PC-9 (cell line): ENCODE results near the gene KBTBD13. TPM values are rescaled to one million over a fixed set of nuclear protein-coding genes. Genes with fewer than 3 reads are reported as not detected.

Experiments
- BruUV-seq: library from RNA; stranded (reverse); fragments of 400-500 nt; replicated peaks from 2 replicates; lab custom pipeline; 2021; lab: Mats Ljungman, UMichigan
- CTCF ChIA-PET: fragments of 300-600 bp; sonication (Branson Sonifier 250); formaldehyde crosslinking; loops from one replicate; lab custom pipeline; 2022; ENCODE audit warnings: antibody characterized with exemption; lab: Charles Lee
- POLR2A ChIA-PET: fragments of 300-600 bp; sonication (Branson Sonifier 250); formaldehyde crosslinking; loops from one replicate; lab custom pipeline; 2022; ENCODE audit warnings: antibody characterized with exemption; ENCODE audit not compliant: unreplicated experiment; lab: Charles Lee
- DNase-seq, 2 experiments: peaks; one replicate each; pipeline versions ENCODE4 v3.0.0 to v3.0.0-alpha.2; 2015 to 2022; ENCODE audit warnings: mixed read lengths in 1 of 2
- H2AFZ ChIP-seq: fragments of 200-600 bp; sonication (generic); 2 replicates; pipeline ENCODE4 v1.8.1; 2017; ENCODE audit warnings: antibody characterized with exemption
- H3F3A ChIP-seq: fragments of 200-600 bp; sonication (generic); 2 replicates; pipeline ENCODE4 v1.8.1; 2017; ENCODE audit warnings: antibody characterized with exemption, mild to moderate bottlenecking, low read depth; ENCODE audit not compliant: insufficient read depth
- H3K27ac ChIP-seq: fragments of 200-600 bp; sonication (generic); 2 replicates; pipeline ENCODE4 v1.6.1; 2016; ENCODE audit warnings: mixed run types
- H3K27me3 ChIP-seq: fragments of 200-600 bp; sonication (generic); 2 replicates; pipeline ENCODE4 v1.6.1; 2016; ENCODE audit warnings: low read depth, mixed run types; ENCODE audit not compliant: insufficient read depth
- H3K36me3 ChIP-seq: fragments of 200-600 bp; sonication (generic); 2 replicates; pipeline ENCODE4 v1.6.1; 2016; ENCODE audit warnings: low read depth, mixed run types
- H3K4me1 ChIP-seq: fragments of 200-600 bp; sonication (generic); replicated peaks from 2 replicates; pipeline ENCODE4 v1.6.1; 2016; ENCODE audit warnings: mixed run types; ENCODE audit not compliant: insufficient read depth
- H3K4me2 ChIP-seq: fragments of 200-600 bp; sonication (generic); 2 replicates; pipeline ENCODE4 v1.6.1; 2017; ENCODE audit warnings: mixed run types
- H3K4me3 ChIP-seq: fragments of 200-600 bp; sonication (generic); 2 replicates; pipeline ENCODE4 v1.6.1; 2016; ENCODE audit warnings: mixed run types
- H3K79me2 ChIP-seq: fragments of 200-600 bp; sonication (generic); 2 replicates; pipeline ENCODE4 v1.6.1; 2017; ENCODE audit warnings: low read depth, mixed run types
- H3K9me2 ChIP-seq: fragments of 200-600 bp; sonication (generic); 2 replicates; pipeline ENCODE4 v1.8.1; 2017; ENCODE audit warnings: mild to moderate bottlenecking; ENCODE audit not compliant: insufficient read depth
- H3K9me3 ChIP-seq: fragments of 200-600 bp; sonication (generic); 2 replicates; pipeline ENCODE4 v1.8.1; 2016; ENCODE audit warnings: low read depth; ENCODE audit not compliant: insufficient read depth
- H4K20me1 ChIP-seq: fragments of 200-600 bp; sonication (generic); 2 replicates; pipeline ENCODE4 v1.8.1; 2017; ENCODE audit not compliant: insufficient read depth
- EZH2 ChIP-seq: fragments of 200-600 bp; sonication (generic); IDR thresholded peaks from 2 replicates; pipeline ENCODE4 v1.8.0; 2017; ENCODE audit warnings: antibody characterized with exemption, low read depth
- intact Hi-C: fragments of 100-400 bp; cut with micrococcal nuclease; formaldehyde crosslinking; loops from one replicate; pipeline ENCODE4 v1.10.0; 2022; ENCODE audit not compliant: unreplicated experiment
- total RNA-seq: library from RNA; stranded (reverse); gene quantifications from 2 replicates; pipeline ENCODE4 v1.2.3, GENCODE V29; 2021
- TF ChIP-seq, protein P1 (sequence below): fragments of 200-600 bp; sonication (generic); conservative IDR thresholded peaks from 2 replicates; pipeline ENCODE4 v1.6.1; 2017; ENCODE audit warnings: mixed run types, antibody characterized with exemption, mild to moderate bottlenecking, moderate library complexity

KBTBD13 gene
- total RNA-seq, 1 experiment from 2014 or later: not detected

- Histone ChIP-seq H3K79me2 (peaks cover 9% of the 10 kb centered on the region; the same call in 1 of the 2 replicates), H3K9me2 (no peaks in the 10 kb centered on the region), H2AFZ (no peak overlapping the region), H3K4me2 (peak overlapping the region; percentile 11; the same call in 1 of the 2 replicates), H3K27ac (no peak overlapping the region), H3K27me3 (no peaks in the 10 kb centered on the region), H4K20me1 (no peaks in the 10 kb centered on the region), H3K36me3 (no peaks in the 10 kb centered on the region), H3K4me3 (no peak overlapping the region), H3K9me3 (no peaks in the 10 kb centered on the region), H3K4me1 (peaks cover 7% of the 10 kb centered on the region; the same call in 1 of the 2 replicates), H3F3A (peaks cover 6% of the 10 kb centered on the region; the same call in 1 of the 2 replicates)
- intact Hi-C loops: loop anchor here (1.0 to 5.0 kb wide), 8 partner anchors 46 to 352 kb away; partner anchors contain the start of genes CLPX and RNU5B-1
- peak; percentile 70 to 71 for DNase-seq
- ChIA-PET CTCF (interaction anchor here (1.1 to 1.5 kb wide), 2 partner anchors 10 to 54 kb away, joined by 3 to 5 read pairs; no protein-coding TSS in a partner anchor), POLR2A (no interaction called here)
- no peak for TF ChIP-seq EZH2
- TF ChIP-seq, protein P1, sequence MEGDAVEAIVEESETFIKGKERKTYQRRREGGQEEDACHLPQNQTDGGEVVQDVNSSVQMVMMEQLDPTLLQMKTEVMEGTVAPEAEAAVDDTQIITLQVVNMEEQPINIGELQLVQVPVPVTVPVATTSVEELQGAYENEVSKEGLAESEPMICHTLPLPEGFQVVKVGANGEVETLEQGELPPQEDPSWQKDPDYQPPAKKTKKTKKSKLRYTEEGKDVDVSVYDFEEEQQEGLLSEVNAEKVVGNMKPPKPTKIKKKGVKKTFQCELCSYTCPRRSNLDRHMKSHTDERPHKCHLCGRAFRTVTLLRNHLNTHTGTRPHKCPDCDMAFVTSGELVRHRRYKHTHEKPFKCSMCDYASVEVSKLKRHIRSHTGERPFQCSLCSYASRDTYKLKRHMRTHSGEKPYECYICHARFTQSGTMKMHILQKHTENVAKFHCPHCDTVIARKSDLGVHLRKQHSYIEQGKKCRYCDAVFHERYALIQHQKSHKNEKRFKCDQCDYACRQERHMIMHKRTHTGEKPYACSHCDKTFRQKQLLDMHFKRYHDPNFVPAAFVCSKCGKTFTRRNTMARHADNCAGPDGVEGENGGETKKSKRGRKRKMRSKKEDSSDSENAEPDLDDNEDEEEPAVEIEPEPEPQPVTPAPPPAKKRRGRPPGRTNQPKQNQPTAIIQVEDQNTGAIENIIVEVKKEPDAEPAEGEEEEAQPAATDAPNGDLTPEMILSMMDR: peak; percentile 76
- BruUV-seq: no TSS peak
Measured at GRCh38 chr15:65032801-65033537, 43.6 kb upstream of the KBTBD13 start.

DNA sequence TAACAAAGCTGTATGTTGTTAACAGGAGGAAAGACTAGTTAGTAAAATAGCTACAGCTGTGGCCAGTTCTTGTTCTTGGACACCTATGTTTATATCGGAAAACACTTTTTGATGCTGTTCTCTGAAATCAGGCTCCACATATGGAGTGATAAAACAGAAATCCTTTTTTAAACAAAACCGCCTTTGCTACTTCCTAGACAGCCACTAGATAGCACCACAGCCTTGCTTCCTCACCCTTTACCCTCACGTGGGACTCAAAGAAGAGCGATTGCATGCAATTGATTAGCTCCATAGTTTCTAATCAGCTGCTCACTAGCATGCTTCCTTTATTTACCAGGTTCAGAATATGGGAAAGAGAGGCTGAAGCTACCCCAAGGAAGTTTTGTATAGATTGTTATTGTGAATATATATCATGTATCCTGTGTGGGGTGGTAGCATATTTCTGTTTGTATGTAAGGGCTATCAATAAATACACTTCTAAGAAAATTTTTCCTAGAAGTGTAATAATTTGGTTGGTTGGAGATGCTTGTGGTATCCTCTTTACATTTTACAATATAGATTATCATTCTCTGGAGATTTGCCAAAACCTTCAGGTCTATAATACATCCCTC lies 42.8 kb upstream of the KBTBD13 start:
- Histone ChIP-seq H3F3A (peaks cover 6% of the 10 kb centered on the region; the same call in 1 of the 2 replicates), H3K27ac (no peak overlapping the region), H4K20me1 (no peaks in the 10 kb centered on the region), H3K27me3 (no peaks in the 10 kb centered on the region), H3K79me2 (peaks cover 2% of the 10 kb centered on the region; the same call in 1 of the 2 replicates), H3K4me2 (peak overlapping the region; percentile 11; the same call in 1 of the 2 replicates), H3K36me3 (no peaks in the 10 kb centered on the region), H3K4me1 (no peaks in the 10 kb centered on the region), H2AFZ (no peak overlapping the region), H3K9me2 (no peaks in the 10 kb centered on the region), H3K9me3 (no peaks in the 10 kb centered on the region), H3K4me3 (no peak overlapping the region)
- POLR2A ChIA-PET: interaction anchor here (0.6 kb wide), 2 partner anchors 264 to 271 kb away, joined by 7 to 13 read pairs; partner anchors contain the start of gene RNU5B-1
- CTCF ChIA-PET: interaction anchor here (0.6 to 1.5 kb wide), 6 partner anchors 9 to 253 kb away, joined by 3 to 5 read pairs (median 3); partner anchors contain the start of gene PARP16
- intact Hi-C loops: loop anchor here (1.0 to 5.0 kb wide), 8 partner anchors 45 to 352 kb away; partner anchors contain the start of genes CLPX and RNU5B-1
- peak in 1 of 2 experiments; percentile 19 for DNase-seq
- TF ChIP-seq, protein P1: no peak; the same call in 1 of the 2 replicates
- no peak for TF ChIP-seq EZH2
- BruUV-seq: no TSS peak

DNA sequence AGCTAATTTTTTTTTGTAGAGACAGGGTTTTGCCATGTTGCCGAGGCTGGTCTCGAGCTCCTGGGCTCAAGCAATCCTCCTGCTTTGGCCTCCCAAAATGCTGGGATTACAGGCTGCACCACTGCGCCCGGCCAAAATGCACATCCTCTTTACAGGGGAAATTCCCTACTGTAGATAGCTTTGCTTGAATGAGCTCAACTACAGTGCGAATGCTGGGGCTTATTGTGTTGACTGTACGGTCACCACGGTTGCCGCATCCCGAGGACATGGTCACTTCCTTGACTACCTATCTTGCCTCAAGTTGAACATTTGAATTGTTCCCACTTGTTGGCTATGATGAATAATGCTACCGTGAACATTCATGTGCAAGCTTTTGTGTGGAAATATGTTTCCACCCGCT lies 41.8 kb upstream of the KBTBD13 start:
- no peaks in the 10 kb centered on the region for H3K36me3 ChIP-seq
- H3F3A ChIP-seq: peaks cover 6% of the 10 kb centered on the region; the same call in 1 of the 2 replicates
- CTCF ChIA-PET: interaction anchor here (1.5 kb wide), 1 partner anchor 8 kb away, joined by 5 read pairs; no protein-coding TSS in a partner anchor
- H3K9me2 ChIP-seq: no peaks in the 10 kb centered on the region
- no peak for DNase-seq
- TF ChIP-seq, protein P1: no peak
- no peak for TF ChIP-seq EZH2
- no peaks in the 10 kb centered on the region for H3K27me3 ChIP-seq
- H3K4me3 ChIP-seq: no peak overlapping the region
- no peak overlapping the region for H3K27ac ChIP-seq
- H4K20me1 ChIP-seq: no peaks in the 10 kb centered on the region
- POLR2A ChIA-PET: interaction anchor here (0.6 kb wide), 1 partner anchor 270 kb away, joined by 4 read pairs; the partner anchor contains the start of gene RNU5B-1
- BruUV-seq: no TSS peak
- no peaks in the 10 kb centered on the region for H3K79me2 ChIP-seq
- intact Hi-C loops: loop anchor here (5.0 kb wide), 1 partner anchor 153 kb away; the partner anchor contains the start of gene CLPX
- no peak overlapping the region for H3K4me2 ChIP-seq
- H3K9me3 ChIP-seq: no peaks in the 10 kb centered on the region
- H2AFZ ChIP-seq: no peak overlapping the region
- no peaks in the 10 kb centered on the region for H3K4me1 ChIP-seq
